ENCODE data around the gene PUSL1. TPM values are rescaled to one million over a fixed set of nuclear protein-coding genes. Genes with fewer than 3 reads are reported as not detected.

Gene PUSL1
- total and polyA plus RNA-seq, 2 of the 13 experiments (the other 11 are each of a cell fraction or from before 2014, with no cell fraction given) = 8.3 to 22.2 TPM

DNA sequence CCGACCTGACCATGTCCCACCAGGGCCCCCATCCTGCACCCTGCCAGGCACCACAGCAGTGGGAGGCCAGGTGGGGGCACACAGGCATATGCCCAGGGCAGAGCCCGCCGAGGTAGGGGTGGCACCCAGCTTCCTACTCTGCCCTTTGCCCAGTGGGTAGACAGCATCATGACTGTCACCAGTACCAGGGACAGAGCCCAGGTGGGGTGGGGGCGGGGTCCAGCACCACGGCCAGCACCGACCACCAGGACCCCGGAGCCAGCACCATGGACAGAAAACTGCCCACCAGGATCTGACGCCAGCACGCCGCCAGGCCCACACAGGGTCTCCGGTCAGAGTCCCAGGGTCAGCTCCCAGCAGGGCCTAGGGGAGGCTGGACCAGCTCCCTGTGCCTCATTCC lies 26.4 kb downstream of the PUSL1 start (continued):
- TF ChIP-seq, protein P1, sequence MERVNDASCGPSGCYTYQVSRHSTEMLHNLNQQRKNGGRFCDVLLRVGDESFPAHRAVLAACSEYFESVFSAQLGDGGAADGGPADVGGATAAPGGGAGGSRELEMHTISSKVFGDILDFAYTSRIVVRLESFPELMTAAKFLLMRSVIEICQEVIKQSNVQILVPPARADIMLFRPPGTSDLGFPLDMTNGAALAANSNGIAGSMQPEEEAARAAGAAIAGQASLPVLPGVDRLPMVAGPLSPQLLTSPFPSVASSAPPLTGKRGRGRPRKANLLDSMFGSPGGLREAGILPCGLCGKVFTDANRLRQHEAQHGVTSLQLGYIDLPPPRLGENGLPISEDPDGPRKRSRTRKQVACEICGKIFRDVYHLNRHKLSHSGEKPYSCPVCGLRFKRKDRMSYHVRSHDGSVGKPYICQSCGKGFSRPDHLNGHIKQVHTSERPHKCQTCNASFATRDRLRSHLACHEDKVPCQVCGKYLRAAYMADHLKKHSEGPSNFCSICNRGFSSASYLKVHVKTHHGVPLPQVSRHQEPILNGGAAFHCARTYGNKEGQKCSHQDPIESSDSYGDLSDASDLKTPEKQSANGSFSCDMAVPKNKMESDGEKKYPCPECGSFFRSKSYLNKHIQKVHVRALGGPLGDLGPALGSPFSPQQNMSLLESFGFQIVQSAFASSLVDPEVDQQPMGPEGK (CRISPR knock-in tag; IDR thresholded peaks at IDR 0.05) = 0 out of 2 replicates have a peak, but pooled peaks have one; percentile 24
- no peak for TF ChIP-seq ZNF207 (IDR thresholded peaks at IDR 0.05; ENCODE audit: borderline replicate concordance)
- TF ChIP-seq, protein P2, sequence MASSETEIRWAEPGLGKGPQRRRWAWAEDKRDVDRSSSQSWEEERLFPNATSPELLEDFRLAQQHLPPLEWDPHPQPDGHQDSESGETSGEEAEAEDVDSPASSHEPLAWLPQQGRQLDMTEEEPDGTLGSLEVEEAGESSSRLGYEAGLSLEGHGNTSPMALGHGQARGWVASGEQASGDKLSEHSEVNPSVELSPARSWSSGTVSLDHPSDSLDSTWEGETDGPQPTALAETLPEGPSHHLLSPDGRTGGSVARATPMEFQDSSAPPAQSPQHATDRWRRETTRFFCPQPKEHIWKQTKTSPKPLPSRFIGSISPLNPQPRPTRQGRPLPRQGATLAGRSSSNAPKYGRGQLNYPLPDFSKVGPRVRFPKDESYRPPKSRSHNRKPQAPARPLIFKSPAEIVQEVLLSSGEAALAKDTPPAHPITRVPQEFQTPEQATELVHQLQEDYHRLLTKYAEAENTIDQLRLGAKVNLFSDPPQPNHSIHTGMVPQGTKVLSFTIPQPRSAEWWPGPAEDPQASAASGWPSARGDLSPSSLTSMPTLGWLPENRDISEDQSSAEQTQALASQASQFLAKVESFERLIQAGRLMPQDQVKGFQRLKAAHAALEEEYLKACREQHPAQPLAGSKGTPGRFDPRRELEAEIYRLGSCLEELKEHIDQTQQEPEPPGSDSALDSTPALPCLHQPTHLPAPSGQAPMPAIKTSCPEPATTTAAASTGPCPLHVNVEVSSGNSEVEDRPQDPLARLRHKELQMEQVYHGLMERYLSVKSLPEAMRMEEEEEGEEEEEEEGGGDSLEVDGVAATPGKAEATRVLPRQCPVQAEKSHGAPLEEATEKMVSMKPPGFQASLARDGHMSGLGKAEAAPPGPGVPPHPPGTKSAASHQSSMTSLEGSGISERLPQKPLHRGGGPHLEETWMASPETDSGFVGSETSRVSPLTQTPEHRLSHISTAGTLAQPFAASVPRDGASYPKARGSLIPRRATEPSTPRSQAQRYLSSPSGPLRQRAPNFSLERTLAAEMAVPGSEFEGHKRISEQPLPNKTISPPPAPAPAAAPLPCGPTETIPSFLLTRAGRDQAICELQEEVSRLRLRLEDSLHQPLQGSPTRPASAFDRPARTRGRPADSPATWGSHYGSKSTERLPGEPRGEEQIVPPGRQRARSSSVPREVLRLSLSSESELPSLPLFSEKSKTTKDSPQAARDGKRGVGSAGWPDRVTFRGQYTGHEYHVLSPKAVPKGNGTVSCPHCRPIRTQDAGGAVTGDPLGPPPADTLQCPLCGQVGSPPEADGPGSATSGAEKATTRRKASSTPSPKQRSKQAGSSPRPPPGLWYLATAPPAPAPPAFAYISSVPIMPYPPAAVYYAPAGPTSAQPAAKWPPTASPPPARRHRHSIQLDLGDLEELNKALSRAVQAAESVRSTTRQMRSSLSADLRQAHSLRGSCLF (CRISPR knock-in tag; IDR thresholded peaks at IDR 0.05; ENCODE audit: borderline replicate concordance) = no peak
- no peak for TF ChIP-seq SUZ12 (IDR thresholded peaks at IDR 0.05; ENCODE audit: low read depth, low read length)
- TF ChIP-seq, protein P3, sequence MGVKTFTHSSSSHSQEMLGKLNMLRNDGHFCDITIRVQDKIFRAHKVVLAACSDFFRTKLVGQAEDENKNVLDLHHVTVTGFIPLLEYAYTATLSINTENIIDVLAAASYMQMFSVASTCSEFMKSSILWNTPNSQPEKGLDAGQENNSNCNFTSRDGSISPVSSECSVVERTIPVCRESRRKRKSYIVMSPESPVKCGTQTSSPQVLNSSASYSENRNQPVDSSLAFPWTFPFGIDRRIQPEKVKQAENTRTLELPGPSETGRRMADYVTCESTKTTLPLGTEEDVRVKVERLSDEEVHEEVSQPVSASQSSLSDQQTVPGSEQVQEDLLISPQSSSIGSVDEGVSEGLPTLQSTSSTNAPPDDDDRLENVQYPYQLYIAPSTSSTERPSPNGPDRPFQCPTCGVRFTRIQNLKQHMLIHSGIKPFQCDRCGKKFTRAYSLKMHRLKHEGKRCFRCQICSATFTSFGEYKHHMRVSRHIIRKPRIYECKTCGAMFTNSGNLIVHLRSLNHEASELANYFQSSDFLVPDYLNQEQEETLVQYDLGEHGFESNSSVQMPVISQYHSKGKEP (CRISPR knock-in tag; IDR thresholded peaks at IDR 0.05) = peak; percentile 68; the same call in 1 of the 2 replicates
- no peak for TF ChIP-seq ZNF746 (CRISPR knock-in tag; IDR thresholded peaks at IDR 0.05)
- peak; percentile 75; the same call in 1 of the 2 replicates for TF ChIP-seq ZNF205 (CRISPR knock-in tag; IDR thresholded peaks at IDR 0.05)
- TF ChIP-seq ZNF34 (CRISPR knock-in tag; IDR thresholded peaks at IDR 0.05; ENCODE audit: borderline replicate concordance) = no peak
- TF ChIP-seq, protein P4, sequence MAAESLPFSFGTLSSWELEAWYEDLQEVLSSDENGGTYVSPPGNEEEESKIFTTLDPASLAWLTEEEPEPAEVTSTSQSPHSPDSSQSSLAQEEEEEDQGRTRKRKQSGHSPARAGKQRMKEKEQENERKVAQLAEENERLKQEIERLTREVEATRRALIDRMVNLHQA (CRISPR knock-in tag; IDR thresholded peaks at IDR 0.05) = no peak
- TF ChIP-seq ZNF569 (CRISPR knock-in tag; IDR thresholded peaks at IDR 0.05; ENCODE audit: borderline replicate concordance) = no peak
- TF ChIP-seq, protein P5, sequence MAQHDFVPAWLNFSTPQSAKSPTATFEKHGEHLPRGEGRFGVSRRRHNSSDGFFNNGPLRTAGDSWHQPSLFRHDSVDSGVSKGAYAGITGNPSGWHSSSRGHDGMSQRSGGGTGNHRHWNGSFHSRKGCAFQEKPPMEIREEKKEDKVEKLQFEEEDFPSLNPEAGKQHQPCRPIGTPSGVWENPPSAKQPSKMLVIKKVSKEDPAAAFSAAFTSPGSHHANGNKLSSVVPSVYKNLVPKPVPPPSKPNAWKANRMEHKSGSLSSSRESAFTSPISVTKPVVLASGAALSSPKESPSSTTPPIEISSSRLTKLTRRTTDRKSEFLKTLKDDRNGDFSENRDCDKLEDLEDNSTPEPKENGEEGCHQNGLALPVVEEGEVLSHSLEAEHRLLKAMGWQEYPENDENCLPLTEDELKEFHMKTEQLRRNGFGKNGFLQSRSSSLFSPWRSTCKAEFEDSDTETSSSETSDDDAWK (CRISPR knock-in tag; IDR thresholded peaks at IDR 0.05) = no peak
- no peak for TF ChIP-seq RNF2 (conservative IDR thresholded peaks at IDR 0.05; ENCODE audit: low read depth)
- TF ChIP-seq, protein P6, sequence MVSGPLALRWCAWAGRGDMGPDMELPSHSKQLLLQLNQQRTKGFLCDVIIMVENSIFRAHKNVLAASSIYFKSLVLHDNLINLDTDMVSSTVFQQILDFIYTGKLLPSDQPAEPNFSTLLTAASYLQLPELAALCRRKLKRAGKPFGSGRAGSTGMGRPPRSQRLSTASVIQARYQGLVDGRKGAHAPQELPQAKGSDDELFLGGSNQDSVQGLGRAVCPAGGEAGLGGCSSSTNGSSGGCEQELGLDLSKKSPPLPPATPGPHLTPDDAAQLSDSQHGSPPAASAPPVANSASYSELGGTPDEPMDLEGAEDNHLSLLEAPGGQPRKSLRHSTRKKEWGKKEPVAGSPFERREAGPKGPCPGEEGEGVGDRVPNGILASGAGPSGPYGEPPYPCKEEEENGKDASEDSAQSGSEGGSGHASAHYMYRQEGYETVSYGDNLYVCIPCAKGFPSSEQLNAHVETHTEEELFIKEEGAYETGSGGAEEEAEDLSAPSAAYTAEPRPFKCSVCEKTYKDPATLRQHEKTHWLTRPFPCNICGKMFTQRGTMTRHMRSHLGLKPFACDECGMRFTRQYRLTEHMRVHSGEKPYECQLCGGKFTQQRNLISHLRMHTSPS (CRISPR knock-in tag; IDR thresholded peaks at IDR 0.05; ENCODE audit: low read depth) = 0 out of 2 replicates have a peak, but pooled peaks have one; percentile 46
- TF ChIP-seq SIN3B (IDR thresholded peaks at IDR 0.05; ENCODE audit: low read length) = no peak
- no peak for TF ChIP-seq CC2D1A (CRISPR knock-in tag; IDR thresholded peaks at IDR 0.05)
- TF ChIP-seq PTBP1 (IDR thresholded peaks at IDR 0.05; ENCODE audit: low read depth, low read length, poor library complexity, severe bottlenecking) = no peak
- TF ChIP-seq RCOR2 (CRISPR knock-in tag; IDR thresholded peaks at IDR 0.05) = no peak
- TF ChIP-seq FOXC1 (CRISPR knock-in tag; IDR thresholded peaks at IDR 0.05; ENCODE audit: borderline replicate concordance) = no peak

Measured in HepG2 (cell line).